Measurements from ENCODE around the gene CFAP44.

- no peak for TF ChIP-seq ELK1 (IDR thresholded peaks at IDR 0.05; ENCODE audit: borderline replicate concordance, low read depth, low read length)
- no peak for TF ChIP-seq POLR2A (IDR thresholded peaks at IDR 0.05; ENCODE audit: low read depth, low read length)
- no peak for TF ChIP-seq CTCF (conservative IDR thresholded peaks at IDR 0.05; ENCODE audit: low read depth, low read length)
- TF ChIP-seq FOS (IDR thresholded peaks at IDR 0.05; ENCODE audit: low read depth, low read length), result no peak
- TF ChIP-seq RAD21 (IDR thresholded peaks at IDR 0.05; ENCODE audit: low read length), result no peak
- no peak for TF ChIP-seq SMC3 (IDR thresholded peaks at IDR 0.05; ENCODE audit: low read depth, low read length)
- no peak for TF ChIP-seq RFX5 (IDR thresholded peaks at IDR 0.05; ENCODE audit: low read depth, low read length)
- no peak for TF ChIP-seq RCOR1 (IDR thresholded peaks at IDR 0.05; ENCODE audit: insufficient replicate concordance, low read length)
- TF ChIP-seq USF2 (IDR thresholded peaks at IDR 0.05; ENCODE audit: low read depth, low read length), result no peak
- no peak for TF ChIP-seq BHLHE40 (IDR thresholded peaks at IDR 0.05; ENCODE audit: low read depth, low read length)
- no peak for TF ChIP-seq MAFK (IDR thresholded peaks at IDR 0.05; ENCODE audit: low read depth, low read length)
- no peak for TF ChIP-seq MXI1 (IDR thresholded peaks at IDR 0.05; ENCODE audit: borderline replicate concordance, low read depth, low read length)
- no peak for TF ChIP-seq CEBPB (IDR thresholded peaks at IDR 0.05; ENCODE audit: low read depth, low read length)
These were observed 27.2 kb upstream of the CFAP44 start for GRCh38 chr3:113468539-113468938.

Data from IMR-90 (cell line).